ENCODE measurements around the gene SULT4A1.

SULT4A1 gene

DNA sequence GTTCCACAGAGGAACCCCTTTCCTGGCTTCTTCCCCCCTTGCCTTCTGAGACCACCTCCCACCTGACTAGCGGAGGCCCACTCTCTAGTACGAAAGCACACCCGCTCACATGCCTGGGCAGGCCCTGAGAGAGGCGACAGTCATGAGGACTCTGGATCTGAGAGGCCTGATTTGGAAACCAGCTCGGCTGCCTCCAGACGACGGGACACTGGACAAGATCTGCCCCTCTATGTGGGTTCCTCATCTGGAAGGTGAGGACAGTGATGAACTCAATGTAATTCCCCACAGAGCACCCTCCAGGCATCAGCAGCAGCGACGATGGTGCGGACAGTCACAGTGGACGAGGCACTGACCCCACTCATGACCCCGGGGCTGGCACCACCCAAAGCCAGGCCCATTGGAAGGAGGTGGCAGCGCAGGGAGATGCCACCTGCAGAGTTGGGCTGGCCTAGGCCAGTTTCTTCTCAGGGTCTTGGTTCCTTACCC, 7.5 kb downstream of the SULT4A1 start:
- H3K4me1 ChIP-seq, result no peaks in the 10 kb centered on the region
- no peak overlapping the region for H3K4me3 ChIP-seq (ENCODE audit: low read depth, low read length)
- no peaks in the 10 kb centered on the region for H3K27me3 ChIP-seq (ENCODE audit: control insufficient read depth, insufficient read depth, low read length)
- H3K36me3 ChIP-seq (ENCODE audit: control insufficient read depth, insufficient read depth, low read length), result no peaks in the 10 kb centered on the region
- no peak overlapping the region for H3K27ac ChIP-seq
- H3K9me3 ChIP-seq (ENCODE audit: control insufficient read depth, low read length), result no peaks in the 10 kb centered on the region
- H3K79me2 ChIP-seq, result no peaks in the 10 kb centered on the region
- H3K4me2 ChIP-seq (ENCODE audit: low read length), result no peak overlapping the region
- H2AFZ ChIP-seq, result no peak overlapping the region
- TF ChIP-seq, protein P1, sequence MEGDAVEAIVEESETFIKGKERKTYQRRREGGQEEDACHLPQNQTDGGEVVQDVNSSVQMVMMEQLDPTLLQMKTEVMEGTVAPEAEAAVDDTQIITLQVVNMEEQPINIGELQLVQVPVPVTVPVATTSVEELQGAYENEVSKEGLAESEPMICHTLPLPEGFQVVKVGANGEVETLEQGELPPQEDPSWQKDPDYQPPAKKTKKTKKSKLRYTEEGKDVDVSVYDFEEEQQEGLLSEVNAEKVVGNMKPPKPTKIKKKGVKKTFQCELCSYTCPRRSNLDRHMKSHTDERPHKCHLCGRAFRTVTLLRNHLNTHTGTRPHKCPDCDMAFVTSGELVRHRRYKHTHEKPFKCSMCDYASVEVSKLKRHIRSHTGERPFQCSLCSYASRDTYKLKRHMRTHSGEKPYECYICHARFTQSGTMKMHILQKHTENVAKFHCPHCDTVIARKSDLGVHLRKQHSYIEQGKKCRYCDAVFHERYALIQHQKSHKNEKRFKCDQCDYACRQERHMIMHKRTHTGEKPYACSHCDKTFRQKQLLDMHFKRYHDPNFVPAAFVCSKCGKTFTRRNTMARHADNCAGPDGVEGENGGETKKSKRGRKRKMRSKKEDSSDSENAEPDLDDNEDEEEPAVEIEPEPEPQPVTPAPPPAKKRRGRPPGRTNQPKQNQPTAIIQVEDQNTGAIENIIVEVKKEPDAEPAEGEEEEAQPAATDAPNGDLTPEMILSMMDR (IDR thresholded peaks at IDR 0.05), result no peak
- H3K9ac ChIP-seq, result no peak overlapping the region

DNA sequence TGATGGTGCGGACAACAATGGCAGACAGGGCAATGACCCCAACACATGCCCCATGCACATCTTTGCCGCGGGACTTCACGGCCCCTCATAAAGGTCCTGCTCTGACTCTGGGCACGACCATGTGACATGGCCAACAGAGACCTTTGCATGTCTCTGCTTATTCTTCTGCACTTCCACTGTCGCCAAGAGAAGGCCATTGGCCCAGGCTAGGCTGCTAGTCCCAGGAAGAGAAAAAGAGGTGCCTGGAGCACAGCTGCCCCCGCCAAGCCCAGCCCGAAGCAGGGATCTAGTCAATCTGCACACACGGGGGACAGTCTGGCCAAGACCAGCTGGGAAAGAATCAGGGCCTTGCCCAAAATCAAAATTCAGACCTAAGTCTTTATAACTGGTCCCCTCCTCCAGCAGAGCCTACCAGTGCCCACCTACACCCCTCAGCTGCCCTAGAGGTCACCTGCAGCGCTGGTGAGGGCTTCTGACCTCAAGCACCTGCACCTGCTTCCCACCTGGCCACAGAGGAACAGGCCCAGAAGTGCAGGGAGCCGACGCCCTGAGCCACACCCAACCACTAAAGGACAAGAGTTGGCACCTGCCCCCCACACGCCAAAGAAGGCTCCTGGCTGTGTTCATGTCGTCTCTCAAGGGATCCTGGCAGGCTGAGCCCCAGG, 8.1 kb downstream of the SULT4A1 start:
- no peak overlapping the region for H2AFZ ChIP-seq
- TF ChIP-seq, protein P1 (IDR thresholded peaks at IDR 0.05), result no peak
- no peak overlapping the region for H3K27ac ChIP-seq
- H3K36me3 ChIP-seq (ENCODE audit: control insufficient read depth, insufficient read depth, low read length), result no peaks in the 10 kb centered on the region
- no peaks in the 10 kb centered on the region for H3K27me3 ChIP-seq (ENCODE audit: control insufficient read depth, insufficient read depth, low read length)
- H3K9ac ChIP-seq, result no peak overlapping the region
- H3K4me1 ChIP-seq, result no peaks in the 10 kb centered on the region
- no peak overlapping the region for H3K4me2 ChIP-seq (ENCODE audit: low read length)
- no peaks in the 10 kb centered on the region for H3K79me2 ChIP-seq
- no peak overlapping the region for H3K4me3 ChIP-seq (ENCODE audit: low read depth, low read length)
- H3K9me3 ChIP-seq (ENCODE audit: control insufficient read depth, low read length), result no peaks in the 10 kb centered on the region

DNA sequence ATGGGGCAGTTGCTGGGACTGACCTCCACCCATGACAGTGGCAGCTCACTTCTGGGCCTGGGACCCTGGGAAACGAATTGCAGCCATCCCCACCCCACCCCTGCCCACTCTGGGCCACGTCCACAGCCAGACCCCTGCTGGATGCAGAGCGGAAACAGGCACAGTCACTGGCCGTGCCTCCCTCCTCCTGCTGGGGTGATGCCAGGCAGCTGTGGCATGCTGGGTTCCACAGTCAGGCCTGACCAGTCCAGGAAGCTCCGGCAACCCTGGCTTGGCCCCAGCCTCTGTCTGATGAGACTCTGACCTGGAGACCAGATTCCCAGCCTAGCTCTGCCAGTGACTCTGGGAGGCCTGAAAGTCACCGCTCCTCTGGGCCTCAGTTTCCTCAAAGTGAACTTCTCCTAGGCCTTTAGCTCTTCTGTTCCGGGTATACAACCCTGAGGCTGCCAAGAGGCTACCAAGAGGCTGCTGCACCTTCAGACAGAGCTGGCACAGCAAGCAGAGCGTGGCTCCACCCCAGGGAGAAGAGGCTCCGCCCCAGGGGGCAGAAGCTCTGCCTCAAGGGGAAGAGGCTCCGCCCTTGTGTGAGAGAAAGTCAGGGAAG, 8.9 kb downstream of the SULT4A1 start:
- H3K79me2 ChIP-seq, result no peaks in the 10 kb centered on the region
- H3K27ac ChIP-seq, result no peak overlapping the region
- H3K4me3 ChIP-seq (ENCODE audit: low read depth, low read length), result no peak overlapping the region
- no peak overlapping the region for H3K9ac ChIP-seq
- TF ChIP-seq, protein P1 (IDR thresholded peaks at IDR 0.05), result no peak
- no peak overlapping the region for H3K4me2 ChIP-seq (ENCODE audit: low read length)
- H2AFZ ChIP-seq, result no peak overlapping the region
- H3K36me3 ChIP-seq (ENCODE audit: control insufficient read depth, insufficient read depth, low read length), result no peaks in the 10 kb centered on the region
- H3K27me3 ChIP-seq (ENCODE audit: control insufficient read depth, insufficient read depth, low read length), result no peaks in the 10 kb centered on the region
- no peaks in the 10 kb centered on the region for H3K4me1 ChIP-seq
- no peaks in the 10 kb centered on the region for H3K9me3 ChIP-seq (ENCODE audit: control insufficient read depth, low read length)

DNA sequence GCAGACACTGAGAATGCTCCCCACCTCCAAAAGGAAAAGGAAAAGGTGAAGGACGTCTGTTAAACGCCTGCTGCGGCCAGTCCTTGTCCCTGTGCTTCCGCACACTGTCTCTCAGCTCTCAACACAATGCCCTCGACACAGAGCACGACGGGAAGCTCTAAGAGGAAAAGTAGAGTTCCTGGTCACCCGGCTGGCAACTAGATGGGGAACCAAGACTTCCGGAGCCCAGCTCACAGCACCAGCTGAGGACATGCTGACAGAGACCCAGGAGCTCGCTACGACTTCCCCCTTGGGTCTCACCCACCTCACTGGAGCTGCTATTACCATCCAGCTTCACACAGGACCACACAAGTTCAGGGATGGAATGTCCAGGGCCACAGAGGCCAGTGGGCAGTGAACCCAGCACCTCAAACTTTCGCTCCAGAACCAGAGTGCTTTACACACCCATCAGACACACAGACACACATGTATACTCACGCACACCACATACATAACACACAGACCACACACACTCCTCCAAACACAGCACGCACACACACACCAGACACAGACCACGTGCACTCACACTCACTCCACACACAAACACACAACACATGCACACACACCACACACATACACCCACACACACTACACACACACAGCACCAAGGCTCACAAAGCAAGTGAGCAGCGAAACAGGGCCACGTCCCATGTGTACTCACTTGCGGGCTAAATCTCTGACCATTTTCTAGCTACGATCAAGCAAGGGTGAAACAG, 9.6 kb downstream of the SULT4A1 start:
- Histone ChIP-seq H3K9ac (no peak overlapping the region), H3K36me3 (ENCODE audit: control insufficient read depth, insufficient read depth, low read length) (no peaks in the 10 kb centered on the region), H3K9me3 (ENCODE audit: control insufficient read depth, low read length) (no peaks in the 10 kb centered on the region), H3K4me1 (no peaks in the 10 kb centered on the region), H2AFZ (no peak overlapping the region), H3K79me2 (no peaks in the 10 kb centered on the region), H3K4me3 (ENCODE audit: low read depth, low read length) (no peak overlapping the region), H3K27ac (no peak overlapping the region), H3K27me3 (ENCODE audit: control insufficient read depth, insufficient read depth, low read length) (no peaks in the 10 kb centered on the region), H3K4me2 (ENCODE audit: low read length) (no peak overlapping the region)
- TF ChIP-seq, protein P1 (IDR thresholded peaks at IDR 0.05), result no peak
